AG09319 (cell line): Measurements from ENCODE around the gene TENT5C.

ENCODE experiments used
- DNase-seq: peaks from one replicate; pipeline ENCODE4 v3.0.0-alpha.2; 2010; ENCODE audit warnings: low read depth; ENCODE audit errors: extremely low read depth
- TF ChIP-seq, protein P1 (sequence below): IDR thresholded peaks from 2 replicates; pipeline ENCODE4 v1.5.1; 2011; ENCODE audit warnings: low read depth, mild to moderate bottlenecking, inconsistent platforms, low read length, moderate library complexity

Gene TENT5C

DNA sequence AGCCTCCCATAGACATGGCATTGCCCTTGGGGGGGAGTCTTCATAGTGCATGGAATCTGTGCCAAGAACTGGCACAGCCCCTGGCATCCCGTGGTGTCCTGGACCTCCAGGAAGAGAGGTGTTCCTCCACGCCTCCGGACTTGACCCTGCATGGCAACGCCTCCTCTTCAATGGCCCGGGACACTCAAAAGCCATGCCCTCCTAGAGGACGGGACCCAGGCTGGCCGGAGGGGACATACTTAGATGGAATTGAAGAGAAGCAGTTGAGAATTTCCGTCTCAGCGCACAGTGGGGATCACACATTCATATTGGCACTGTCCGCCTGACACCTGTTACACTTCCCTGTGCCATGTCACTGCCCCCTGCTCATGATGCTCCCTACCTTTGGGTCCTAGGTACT, 38.4 kb upstream of the TENT5C start:
- TF ChIP-seq, protein P1, sequence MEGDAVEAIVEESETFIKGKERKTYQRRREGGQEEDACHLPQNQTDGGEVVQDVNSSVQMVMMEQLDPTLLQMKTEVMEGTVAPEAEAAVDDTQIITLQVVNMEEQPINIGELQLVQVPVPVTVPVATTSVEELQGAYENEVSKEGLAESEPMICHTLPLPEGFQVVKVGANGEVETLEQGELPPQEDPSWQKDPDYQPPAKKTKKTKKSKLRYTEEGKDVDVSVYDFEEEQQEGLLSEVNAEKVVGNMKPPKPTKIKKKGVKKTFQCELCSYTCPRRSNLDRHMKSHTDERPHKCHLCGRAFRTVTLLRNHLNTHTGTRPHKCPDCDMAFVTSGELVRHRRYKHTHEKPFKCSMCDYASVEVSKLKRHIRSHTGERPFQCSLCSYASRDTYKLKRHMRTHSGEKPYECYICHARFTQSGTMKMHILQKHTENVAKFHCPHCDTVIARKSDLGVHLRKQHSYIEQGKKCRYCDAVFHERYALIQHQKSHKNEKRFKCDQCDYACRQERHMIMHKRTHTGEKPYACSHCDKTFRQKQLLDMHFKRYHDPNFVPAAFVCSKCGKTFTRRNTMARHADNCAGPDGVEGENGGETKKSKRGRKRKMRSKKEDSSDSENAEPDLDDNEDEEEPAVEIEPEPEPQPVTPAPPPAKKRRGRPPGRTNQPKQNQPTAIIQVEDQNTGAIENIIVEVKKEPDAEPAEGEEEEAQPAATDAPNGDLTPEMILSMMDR: no peak
- no peak for DNase-seq

DNA sequence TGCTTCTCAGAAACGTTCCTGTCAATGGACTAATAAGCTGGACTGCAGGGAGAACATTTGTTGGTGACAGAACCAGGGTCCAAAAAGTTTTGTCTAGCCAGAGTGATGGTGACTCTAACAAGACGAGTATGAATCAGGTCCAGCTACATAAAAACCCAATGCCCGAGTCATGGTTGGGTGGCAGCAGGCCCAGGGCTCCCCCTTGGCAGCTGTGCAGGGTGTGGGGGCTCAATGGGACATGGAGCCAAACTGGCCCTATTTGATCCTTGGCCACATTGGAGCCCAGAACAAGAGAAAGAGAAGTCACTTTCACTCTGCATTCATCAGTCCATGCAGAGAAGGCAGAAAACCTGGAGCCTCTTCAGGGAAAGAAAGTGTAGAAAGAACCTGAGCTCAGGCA, 37.9 kb upstream of the TENT5C start:
- TF ChIP-seq, protein P1: no peak
- DNase-seq: no peak

DNA sequence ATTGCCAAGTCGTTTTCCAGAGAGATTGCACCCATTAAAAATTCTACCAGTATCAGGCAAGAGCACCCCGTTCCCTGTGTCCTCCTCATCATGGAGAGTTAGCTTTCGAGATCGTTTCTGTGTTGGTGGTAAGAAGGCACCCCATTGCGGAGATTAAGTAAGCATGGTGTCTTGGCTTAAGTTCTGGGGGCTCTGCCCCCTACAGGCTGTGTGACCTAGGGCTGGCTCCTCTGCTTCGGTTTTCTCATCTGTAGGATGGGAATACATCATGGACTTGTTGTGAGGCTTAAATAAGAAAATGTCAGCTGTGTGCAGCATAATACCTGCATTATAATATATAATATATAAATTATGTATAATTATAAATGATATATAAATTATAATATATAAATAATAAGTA, 36.8 kb upstream of the TENT5C start:
- TF ChIP-seq, protein P1: no peak
- DNase-seq: no peak

DNA sequence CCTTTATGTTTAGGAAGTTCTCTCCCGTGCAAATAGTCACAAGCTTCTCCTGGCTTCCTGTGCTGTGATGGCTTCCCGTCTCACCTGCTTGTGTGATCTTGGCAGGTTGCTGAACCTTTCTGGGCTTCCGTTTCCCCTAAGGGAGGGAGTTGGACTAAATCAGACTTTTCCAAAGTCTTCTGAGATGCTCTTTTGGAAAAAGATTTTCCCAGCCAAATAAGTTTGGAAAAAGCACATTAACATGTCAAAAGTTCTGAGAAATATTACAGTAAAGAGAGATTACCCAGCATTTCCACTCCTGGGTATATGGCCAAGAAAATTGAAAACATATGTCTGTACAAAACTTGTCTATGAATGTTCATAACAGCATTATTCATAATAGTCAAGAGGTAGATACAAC, 36.0 kb upstream of the TENT5C start:
- TF ChIP-seq, protein P1: no peak
- no peak for DNase-seq

DNA sequence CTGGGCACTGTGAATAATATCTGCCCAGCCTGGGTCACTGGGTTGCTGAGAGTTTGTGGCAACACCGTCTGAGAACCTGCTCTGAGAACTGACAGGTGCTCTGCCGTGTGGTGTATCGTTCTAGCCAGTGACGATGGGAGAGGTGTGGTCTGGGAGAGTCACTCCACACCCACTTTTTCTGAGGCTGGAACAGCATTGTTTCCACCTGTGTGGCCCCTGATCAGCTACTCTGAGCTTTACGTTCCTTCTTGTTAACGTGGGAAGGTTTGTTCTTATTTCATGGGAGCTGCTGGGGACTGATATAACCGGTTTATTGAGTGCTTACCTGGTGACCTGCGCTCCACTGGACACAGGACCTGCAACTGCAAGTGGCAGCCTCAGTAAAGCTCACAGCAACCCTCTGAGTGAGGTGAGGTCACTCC, 34.8 kb upstream of the TENT5C start:
- TF ChIP-seq, protein P1: no peak
- no peak for DNase-seq

DNA sequence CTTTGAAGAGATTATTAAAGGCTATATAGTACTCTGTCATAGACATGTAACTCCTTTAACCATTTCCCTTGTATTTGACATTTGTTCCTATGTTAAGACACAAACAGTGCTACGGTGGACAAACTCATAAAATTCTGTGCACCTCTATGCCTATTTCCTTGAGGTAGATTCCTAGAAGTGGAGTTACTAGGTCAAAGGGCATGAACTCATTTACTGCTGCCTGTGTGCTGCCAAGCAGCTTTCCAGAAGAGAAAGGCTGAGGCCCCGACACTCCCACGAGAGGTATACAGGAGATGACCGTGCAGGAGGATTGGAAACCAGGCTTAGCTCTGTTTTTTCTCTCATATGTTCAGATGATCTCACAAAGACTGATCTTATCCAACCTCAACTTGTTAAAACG, 34.4 kb upstream of the TENT5C start:
- DNase-seq: no peak
- TF ChIP-seq, protein P1: no peak

DNA sequence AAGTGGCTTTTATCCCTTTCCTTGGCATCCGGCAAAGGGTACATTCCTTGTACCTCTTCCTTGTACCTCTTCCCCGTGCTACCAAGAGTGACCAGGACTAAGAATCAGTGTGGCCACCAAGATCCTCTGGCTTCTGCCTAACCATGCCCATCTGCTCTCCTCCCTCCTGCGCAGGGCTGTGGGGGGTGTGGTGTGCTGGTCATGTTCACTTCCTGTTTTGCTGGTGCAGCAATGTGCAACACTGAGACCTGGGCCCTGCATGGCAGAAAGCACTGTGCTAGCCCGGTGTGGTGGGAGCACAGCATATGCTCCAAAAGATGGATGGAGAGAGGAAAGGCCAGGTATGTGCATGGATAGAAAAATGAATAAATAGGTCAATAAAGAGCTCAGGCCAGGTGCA, 33.3 kb upstream of the TENT5C start:
- no peak for DNase-seq
- TF ChIP-seq, protein P1: no peak
